GM12878 (cell line): ENCODE data around the gene MALSU1. TPM values are rescaled to one million over a fixed set of nuclear protein-coding genes. Genes with fewer than 3 reads are reported as not detected.

Source experiments
- BACH1 ChIP-seq: fragments of 450-650 bp; IDR thresholded peaks from 2 replicates; pipeline ENCODE4 v1.6.1; 2017; ENCODE audit warnings: mild to moderate bottlenecking, borderline replicate concordance
- CBX5 ChIP-seq: sonication (generic); IDR thresholded peaks from 2 replicates; pipeline ENCODE4 v1.6.1; 2016; ENCODE audit warnings: low read depth, moderate library complexity, mild to moderate bottlenecking, inconsistent platforms
- CHD1 ChIP-seq: IDR thresholded peaks from 2 replicates; pipeline ENCODE4 v1.6.1; 2012; ENCODE audit warnings: low read depth, low read length, improper control_type of control experiment
- E4F1 ChIP-seq: fragments of 450-650 bp; IDR thresholded peaks from 2 replicates; pipeline ENCODE4 v1.6.1; 2018; ENCODE audit warnings: borderline replicate concordance, mild to moderate bottlenecking; ENCODE audit not compliant: partially characterized antibody
- HDAC2 ChIP-seq: fragments of 200-600 bp; sonication (generic); IDR thresholded peaks from 2 replicates; pipeline ENCODE4 v1.6.1; 2017
- MEF2A ChIP-seq: IDR thresholded peaks from 2 replicates; pipeline ENCODE4 v1.6.1; 2011; ENCODE audit warnings: low read depth, mild to moderate bottlenecking, low read length, moderate library complexity; ENCODE audit not compliant: insufficient read depth
- RBBP5 ChIP-seq: fragments of 200-600 bp; sonication (generic); conservative IDR thresholded peaks from 2 replicates; pipeline ENCODE4 v1.6.1; 2016
- SMAD5 ChIP-seq: IDR thresholded peaks from 2 replicates; pipeline ENCODE4 v1.6.1; 2016; ENCODE audit warnings: antibody characterized with exemption, low read depth
- SUZ12 ChIP-seq: fragments of 200-600 bp; sonication (generic); IDR thresholded peaks from one replicate; pipeline ENCODE4 v1.6.1; 2018; ENCODE audit warnings: antibody characterized with exemption, mild to moderate bottlenecking; ENCODE audit not compliant: unreplicated experiment
- TCF12 ChIP-seq: IDR thresholded peaks from 2 replicates; pipeline ENCODE4 v1.6.1; 2011; ENCODE audit warnings: low read depth, mild to moderate bottlenecking, low read length
- ZNF207 ChIP-seq: fragments of 450-650 bp; IDR thresholded peaks from 2 replicates; pipeline ENCODE4 v1.6.1; 2014; ENCODE audit warnings: antibody characterized with exemption, mild to moderate bottlenecking, borderline replicate concordance
- ZNF622 ChIP-seq: fragments of 450-650 bp; IDR thresholded peaks from 2 replicates; pipeline ENCODE4 v1.6.1; 2017; ENCODE audit warnings: mild to moderate bottlenecking, inconsistent platforms
- polyA plus RNA-seq, 11 experiments: library from polyadenylated mRNA; depleted of rRNA in 4 of 11; unstranded in 6 of 11; stranded (reverse) in 5 of 11; fragments of >200 nt; fragmentation: Nextera tagmentation in 4 of 11; fragmentation: Illumina TruSeq in 1 of 11; extraction: Ambion mirVana in 4 of 11; extraction: Trizol in 1 of 11; gene quantifications; 1 replicate in 1 of 11; 2 replicates in 10 of 11; pipeline versions ENCODE4 v1.2.1 to v1.2.3, GENCODE V29; 2011 to 2016; ENCODE audit warnings: inconsistent platforms in 2 of 11, missing spikeins in 2 of 11, low read depth in 1 of 11
- total RNA-seq, 4 experiments: library from RNA; depleted of rRNA in 3 of 4; stranded (reverse); fragments of >200 nt in 3 of 4; fragmentation: Illumina TruSeq in 1 of 4; extraction: Trizol in 1 of 4; gene quantifications; 2 replicates each; pipeline versions ENCODE4 v1.2.1 to v1.2.3, GENCODE V29; 2013 to 2021
- TF ChIP-seq, protein P1 (sequence below): fragments of 450-650 bp; IDR thresholded peaks from 2 replicates; pipeline ENCODE4 v1.6.1; 2016; ENCODE audit warnings: mild to moderate bottlenecking

MALSU1 gene
- total and polyA plus RNA-seq, 10 of the 15 experiments (the other 5 are each of a cell fraction or from before 2014, with no cell fraction given), result 8.5 to 159 (median 73.7) TPM

GRCh38 chr7:23298885-23299769 lies at the start of gene MALSU1 (continued):
- no peak for TF ChIP-seq ZNF622
- peak; percentile 58; the same call in 1 of the 2 replicates for TF ChIP-seq BACH1
- TF ChIP-seq ZNF207, result 0 out of 2 replicates have a peak, but pooled peaks have one; percentile 32
- no peak for TF ChIP-seq CBX5
- TF ChIP-seq CHD1, result no peak
- no peak for TF ChIP-seq TCF12
- TF ChIP-seq SUZ12, result no peak
- no peak for TF ChIP-seq HDAC2
- TF ChIP-seq SMAD5, result peak; percentile 82
- no peak for TF ChIP-seq RBBP5
- TF ChIP-seq E4F1, result peak; percentile 54
- TF ChIP-seq, protein P1, sequence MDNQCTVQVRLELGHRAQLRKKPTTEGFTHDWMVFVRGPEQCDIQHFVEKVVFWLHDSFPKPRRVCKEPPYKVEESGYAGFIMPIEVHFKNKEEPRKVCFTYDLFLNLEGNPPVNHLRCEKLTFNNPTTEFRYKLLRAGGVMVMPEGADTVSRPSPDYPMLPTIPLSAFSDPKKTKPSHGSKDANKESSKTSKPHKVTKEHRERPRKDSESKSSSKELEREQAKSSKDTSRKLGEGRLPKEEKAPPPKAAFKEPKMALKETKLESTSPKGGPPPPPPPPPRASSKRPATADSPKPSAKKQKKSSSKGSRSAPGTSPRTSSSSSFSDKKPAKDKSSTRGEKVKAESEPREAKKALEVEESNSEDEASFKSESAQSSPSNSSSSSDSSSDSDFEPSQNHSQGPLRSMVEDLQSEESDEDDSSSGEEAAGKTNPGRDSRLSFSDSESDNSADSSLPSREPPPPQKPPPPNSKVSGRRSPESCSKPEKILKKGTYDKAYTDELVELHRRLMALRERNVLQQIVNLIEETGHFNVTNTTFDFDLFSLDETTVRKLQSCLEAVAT, result 0 out of 2 replicates have a peak, but pooled peaks have one; percentile 48
- no peak for TF ChIP-seq MEF2A
